Endothelial cell of umbilical vein (primary cell): ENCODE data around the gene RYR1.

Experiments used
- CTCF ChIP-seq, 2 donors: IDR thresholded peaks; 1 replicate in 1 of 2; 2 replicates in 1 of 2; pipeline ENCODE4 v1.5.1; 2011; ENCODE audit warnings: low read length in 2 of 2, mild to moderate bottlenecking in 2 of 2, moderate library complexity in 2 of 2, control low read depth in 1 of 2, inconsistent platforms in 1 of 2, low read depth in 1 of 2; ENCODE audit not compliant: insufficient read depth in 1 of 2; ENCODE audit errors: extremely low read depth in 1 of 2
- EZH2 ChIP-seq: IDR thresholded peaks from 2 replicates; pipeline ENCODE4 v1.6.1; 2012; ENCODE audit warnings: borderline replicate concordance, low read depth, mild to moderate bottlenecking, moderate library complexity, low read length, inconsistent platforms; ENCODE audit not compliant: severe bottlenecking
- FOS ChIP-seq: IDR thresholded peaks from 2 replicates; pipeline ENCODE4 v1.6.1; 2011; ENCODE audit warnings: mild to moderate bottlenecking, low read length, moderate library complexity, borderline replicate concordance; ENCODE audit not compliant: insufficient read depth
- GATA2 ChIP-seq: IDR thresholded peaks from 2 replicates; pipeline ENCODE4 v1.7.0; 2011; ENCODE audit warnings: low read depth, mild to moderate bottlenecking, moderate library complexity, mixed read lengths, low read length; ENCODE audit not compliant: insufficient read length, insufficient read depth
- JUN ChIP-seq: IDR thresholded peaks from 2 replicates; pipeline ENCODE4 v1.6.1; 2011; ENCODE audit warnings: borderline replicate concordance, low read depth; ENCODE audit not compliant: insufficient read length, insufficient read depth
- MAX ChIP-seq: IDR thresholded peaks from 2 replicates; pipeline ENCODE4 v1.6.1; 2011; ENCODE audit not compliant: insufficient read depth, insufficient read length
- POLR2A ChIP-seq: IDR thresholded peaks from 2 replicates; pipeline ENCODE4 v1.6.1; 2012; ENCODE audit warnings: low read depth, mild to moderate bottlenecking, control low read depth, low read length
- POLR2AphosphoS5 ChIP-seq: IDR thresholded peaks from 2 replicates; pipeline ENCODE4 v1.6.1; 2012; ENCODE audit warnings: low read depth, mild to moderate bottlenecking, control low read depth, low read length, moderate library complexity; ENCODE audit not compliant: insufficient read depth

- TF ChIP-seq CTCF (IDR thresholded peaks at IDR 0.05; ENCODE audit: extremely low read depth in 1 of 2, insufficient read depth in 1 of 2, low read depth in 1 of 2, low read length in 2 of 2): no peak
- TF ChIP-seq GATA2: no peak
- peak; percentile 91 for TF ChIP-seq POLR2AphosphoS5
- peak; percentile 94 for TF ChIP-seq POLR2A
- TF ChIP-seq JUN: no peak
- no peak for TF ChIP-seq EZH2
- TF ChIP-seq MAX: peak; percentile 98
- TF ChIP-seq FOS: no peak
These were observed 185.3 kb downstream of the RYR1 start, which contains the start of gene EIF3K for GRCh38 chr19:38618590-38619360.
